ENCODE measurements around the gene PPDPF. TPM values are rescaled to one million over a fixed set of nuclear protein-coding genes. Genes with fewer than 3 reads are reported as not detected.

PPDPF gene
- total RNA-seq, 1 donor from 2014 or later = 21.9 TPM

DNA sequence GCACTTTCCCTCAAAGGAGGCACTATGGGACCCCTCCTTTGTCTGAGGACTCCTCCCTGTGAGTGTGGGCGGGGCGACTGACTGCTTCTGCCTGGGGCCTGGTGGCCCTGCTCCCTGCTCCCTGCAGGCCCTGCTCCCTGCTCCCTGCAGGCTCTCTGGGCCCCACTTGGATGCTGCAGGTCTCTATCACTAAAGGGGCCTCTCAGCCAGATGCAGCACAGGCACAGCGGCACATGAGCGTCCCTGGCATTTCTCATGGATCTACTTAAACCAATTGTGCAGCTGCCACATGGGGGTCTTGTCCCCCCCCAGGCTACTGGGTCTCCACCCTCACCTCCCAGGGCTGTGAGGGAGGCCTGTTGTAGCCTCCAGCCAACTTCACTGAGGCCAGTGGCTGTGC, 29.5 kb upstream of the PPDPF start:
- H3K4me3 ChIP-seq (ENCODE audit: low read depth, low read length) = no peak overlapping the region
- no peaks in the 10 kb centered on the region for H3K36me3 ChIP-seq (ENCODE audit: control insufficient read depth, insufficient read depth, low read length)
- TF ChIP-seq, protein P1, sequence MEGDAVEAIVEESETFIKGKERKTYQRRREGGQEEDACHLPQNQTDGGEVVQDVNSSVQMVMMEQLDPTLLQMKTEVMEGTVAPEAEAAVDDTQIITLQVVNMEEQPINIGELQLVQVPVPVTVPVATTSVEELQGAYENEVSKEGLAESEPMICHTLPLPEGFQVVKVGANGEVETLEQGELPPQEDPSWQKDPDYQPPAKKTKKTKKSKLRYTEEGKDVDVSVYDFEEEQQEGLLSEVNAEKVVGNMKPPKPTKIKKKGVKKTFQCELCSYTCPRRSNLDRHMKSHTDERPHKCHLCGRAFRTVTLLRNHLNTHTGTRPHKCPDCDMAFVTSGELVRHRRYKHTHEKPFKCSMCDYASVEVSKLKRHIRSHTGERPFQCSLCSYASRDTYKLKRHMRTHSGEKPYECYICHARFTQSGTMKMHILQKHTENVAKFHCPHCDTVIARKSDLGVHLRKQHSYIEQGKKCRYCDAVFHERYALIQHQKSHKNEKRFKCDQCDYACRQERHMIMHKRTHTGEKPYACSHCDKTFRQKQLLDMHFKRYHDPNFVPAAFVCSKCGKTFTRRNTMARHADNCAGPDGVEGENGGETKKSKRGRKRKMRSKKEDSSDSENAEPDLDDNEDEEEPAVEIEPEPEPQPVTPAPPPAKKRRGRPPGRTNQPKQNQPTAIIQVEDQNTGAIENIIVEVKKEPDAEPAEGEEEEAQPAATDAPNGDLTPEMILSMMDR (IDR thresholded peaks at IDR 0.05; ENCODE audit: insufficient read depth, low read length, severe bottlenecking) = no peak
- no peak for DNase-seq (ENCODE audit: low read depth)
- peaks cover 2% of the 10 kb centered on the region for H3K27me3 ChIP-seq (ENCODE audit: control insufficient read depth, insufficient read depth, low read length)
- FAIRE-seq = no peak

DNA sequence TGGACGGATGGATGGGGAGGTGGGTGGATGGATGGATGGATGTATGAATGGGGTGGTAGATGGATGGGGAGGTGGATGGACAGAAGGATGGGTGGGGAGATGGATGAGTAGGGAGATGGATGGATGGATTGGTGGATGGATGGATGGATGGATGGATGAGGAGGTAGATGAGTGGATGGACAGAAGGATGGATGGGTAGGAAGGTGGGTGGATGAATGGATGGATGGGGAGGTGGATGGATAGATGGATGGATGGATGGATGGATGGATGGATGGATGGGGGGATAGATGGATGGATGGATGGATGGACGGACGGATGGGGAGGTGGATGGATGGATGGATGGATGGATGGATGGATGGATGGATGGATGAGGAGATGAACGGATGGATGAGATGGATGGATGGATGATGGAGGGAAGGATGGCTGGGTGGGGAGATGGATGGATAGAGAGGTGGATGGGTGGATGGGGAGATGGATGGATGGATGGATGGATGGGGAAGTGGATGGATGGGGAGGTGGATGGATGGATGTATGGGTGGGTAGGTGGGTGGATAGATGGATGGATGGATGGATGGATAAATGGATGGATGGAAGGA, 28.8 kb upstream of the PPDPF start:
- Histone ChIP-seq H3K4me3 (ENCODE audit: low read depth, low read length) (no peak overlapping the region), H3K36me3 (ENCODE audit: control insufficient read depth, insufficient read depth, low read length) (no peaks in the 10 kb centered on the region), H3K27me3 (ENCODE audit: control insufficient read depth, insufficient read depth, low read length) (peaks cover 2% of the 10 kb centered on the region)
- TF ChIP-seq, protein P1 (IDR thresholded peaks at IDR 0.05; ENCODE audit: insufficient read depth, low read length, severe bottlenecking) = no peak
- FAIRE-seq = no peak
- no peak for DNase-seq (ENCODE audit: low read depth)

DNA sequence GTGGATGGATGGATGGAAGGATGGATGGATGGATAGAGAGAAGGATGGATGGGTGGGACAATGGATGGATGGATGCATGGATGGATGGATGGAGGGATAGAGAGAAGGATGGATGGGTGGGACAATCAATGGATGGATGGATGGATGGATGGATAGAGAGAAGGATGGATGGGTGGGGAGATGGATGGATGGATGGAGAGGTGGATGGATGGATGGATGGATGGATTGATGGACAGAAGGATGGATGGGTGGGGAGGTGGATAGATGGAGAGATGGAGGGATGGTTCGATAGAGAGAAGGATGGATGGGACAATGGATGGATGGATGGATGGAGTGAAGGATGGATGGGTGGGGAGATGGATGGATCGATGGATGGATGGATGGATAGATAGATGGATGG, 28.0 kb upstream of the PPDPF start:
- H3K36me3 ChIP-seq (ENCODE audit: control insufficient read depth, insufficient read depth, low read length) = no peaks in the 10 kb centered on the region
- no peak overlapping the region for H3K4me3 ChIP-seq (ENCODE audit: low read depth, low read length)
- no peak for DNase-seq (ENCODE audit: low read depth)
- TF ChIP-seq, protein P1 (IDR thresholded peaks at IDR 0.05; ENCODE audit: insufficient read depth, low read length, severe bottlenecking) = no peak
- peaks cover 2% of the 10 kb centered on the region for H3K27me3 ChIP-seq (ENCODE audit: control insufficient read depth, insufficient read depth, low read length)
- FAIRE-seq = peak; percentile 87

DNA sequence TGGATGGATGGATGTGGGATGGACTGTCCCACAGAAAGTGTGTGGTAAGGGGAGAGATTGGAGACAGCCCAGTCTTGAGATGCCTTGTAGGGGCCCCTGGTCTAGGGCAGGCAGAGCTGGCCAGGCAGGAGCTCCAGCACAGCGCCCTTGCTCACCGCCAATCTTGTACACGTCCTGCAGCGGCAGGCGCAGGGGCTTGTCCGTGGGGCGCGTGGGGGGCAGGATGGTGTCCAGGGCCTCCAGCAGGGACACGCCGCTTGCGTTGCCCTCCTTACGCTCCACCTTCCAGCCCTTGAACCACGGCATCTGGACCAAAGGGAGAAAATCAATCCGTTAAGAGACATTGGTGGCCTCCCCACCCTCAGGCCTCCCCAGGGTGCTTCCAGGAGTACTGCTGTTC, 27.6 kb upstream of the PPDPF start:
- Histone ChIP-seq H3K36me3 (ENCODE audit: control insufficient read depth, insufficient read depth, low read length) (no peaks in the 10 kb centered on the region), H3K4me3 (ENCODE audit: low read depth, low read length) (no peak overlapping the region), H3K27me3 (ENCODE audit: control insufficient read depth, insufficient read depth, low read length) (peaks cover 2% of the 10 kb centered on the region)
- FAIRE-seq (no peak), DNase-seq (ENCODE audit: low read depth) (no peak)
- TF ChIP-seq, protein P1 (IDR thresholded peaks at IDR 0.05; ENCODE audit: insufficient read depth, low read length, severe bottlenecking) = no peak

DNA sequence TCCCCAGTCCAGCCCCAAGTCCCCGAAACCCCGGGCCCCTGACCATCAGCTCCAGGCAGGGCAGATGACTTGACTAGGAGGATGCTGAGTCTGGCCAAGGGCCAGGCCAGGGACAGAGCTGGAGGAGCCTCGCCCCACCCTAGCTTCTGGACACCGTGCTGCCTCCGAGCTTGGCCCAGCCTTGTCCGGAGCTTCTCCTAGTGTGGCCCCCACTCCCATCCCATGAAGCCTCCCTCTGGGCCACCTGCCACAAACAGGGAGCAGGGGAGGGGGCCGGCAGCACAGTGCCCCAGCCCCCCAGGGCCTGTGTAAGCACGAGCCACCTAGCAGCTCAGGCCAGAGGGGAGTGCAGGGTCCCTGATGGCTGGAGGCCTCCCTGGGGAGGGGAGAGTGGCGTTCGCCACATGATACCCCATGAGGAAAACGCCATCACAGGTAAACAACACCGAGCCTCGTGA, 27.0 kb upstream of the PPDPF start:
- TF ChIP-seq, protein P1 (IDR thresholded peaks at IDR 0.05; ENCODE audit: insufficient read depth, low read length, severe bottlenecking) = no peak
- Histone ChIP-seq H3K36me3 (ENCODE audit: control insufficient read depth, insufficient read depth, low read length) (no peaks in the 10 kb centered on the region), H3K4me3 (ENCODE audit: low read depth, low read length) (no peak overlapping the region), H3K27me3 (ENCODE audit: control insufficient read depth, insufficient read depth, low read length) (peaks cover 5% of the 10 kb centered on the region)
- FAIRE-seq (no peak), DNase-seq (ENCODE audit: low read depth) (no peak)

DNA sequence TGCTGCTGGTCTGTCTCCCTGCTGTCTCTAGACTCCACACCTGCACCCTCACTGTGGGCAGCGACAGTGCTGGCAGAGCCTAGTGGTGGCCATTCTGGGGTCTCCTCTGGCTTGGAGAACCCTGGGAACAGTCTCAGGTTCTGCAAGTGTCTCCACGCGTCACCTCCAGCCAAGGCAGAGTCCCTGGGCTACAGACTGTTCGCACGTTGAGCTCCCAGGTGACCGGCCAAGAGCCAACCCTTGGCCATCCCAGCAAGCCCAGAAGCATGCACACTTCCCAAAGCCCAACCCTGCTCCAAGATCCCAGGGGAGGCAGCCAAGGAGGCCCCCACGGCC, 26.5 kb upstream of the PPDPF start:
- no peaks in the 10 kb centered on the region for H3K36me3 ChIP-seq (ENCODE audit: control insufficient read depth, insufficient read depth, low read length)
- TF ChIP-seq, protein P1 (IDR thresholded peaks at IDR 0.05; ENCODE audit: insufficient read depth, low read length, severe bottlenecking) = no peak
- H3K4me3 ChIP-seq (ENCODE audit: low read depth, low read length) = no peak overlapping the region
- no peak for DNase-seq (ENCODE audit: low read depth)
- peaks cover 3% of the 10 kb centered on the region for H3K27me3 ChIP-seq (ENCODE audit: control insufficient read depth, insufficient read depth, low read length)
- FAIRE-seq = no peak
